ENCODE measurements around the gene CXXC5.

The CXXC5 gene

DNA sequence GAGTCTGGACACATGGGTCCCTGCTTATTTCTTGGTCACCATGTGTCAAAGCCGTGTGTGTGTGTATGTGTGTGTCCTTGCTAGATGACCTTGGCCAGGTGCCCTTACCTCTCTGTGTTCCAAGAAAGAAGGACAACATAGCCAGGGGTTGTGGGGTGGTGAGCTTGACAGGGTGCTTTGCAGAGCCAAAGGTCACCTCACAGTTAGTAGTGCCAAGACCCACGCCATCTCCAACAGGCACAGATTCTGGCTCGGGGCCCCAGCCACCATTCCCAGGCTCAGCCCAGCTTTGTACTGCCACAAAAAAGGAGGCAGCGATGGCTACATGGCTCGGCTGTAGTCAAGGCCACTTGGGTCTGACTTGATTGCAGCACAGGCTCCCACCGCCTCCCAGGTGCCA is 39.5 kb downstream of the CXXC5 start:
- Histone ChIP-seq H3K4me3 (IDR thresholded peaks at IDR 0.05; ENCODE audit: insufficient read depth, low read depth, low read length) (no peak overlapping the region), H3K27me3 (ENCODE audit: insufficient read depth, low read depth) (no peaks in the 10 kb centered on the region), H3K36me3 (ENCODE audit: insufficient read depth) (0 out of 2 replicates have a peak, but pooled peaks cover 4% of the 10 kb centered on the region), H3K79me2 (ENCODE audit: insufficient read depth, low read depth) (no peaks in the 10 kb centered on the region), H2AFZ (ENCODE audit: low read depth) (no peak overlapping the region), H3K4me2 (no peak overlapping the region), H3K9ac (no peak overlapping the region), H3K27ac (no peak overlapping the region), H3K4me1 (ENCODE audit: low read depth, poor library complexity, severe bottlenecking) (peaks cover 5% of the 10 kb centered on the region), H4K20me1 (ENCODE audit: insufficient read depth) (no peaks in the 10 kb centered on the region)
- TF ChIP-seq CTCF (conservative IDR thresholded peaks at IDR 0.05; ENCODE audit: low read depth, low read length) = no peak

- H3K9ac ChIP-seq = no peak overlapping the region
- H3K4me2 ChIP-seq = no peak overlapping the region
- peaks cover 5% of the 10 kb centered on the region for H3K4me1 ChIP-seq (ENCODE audit: low read depth, poor library complexity, severe bottlenecking)
- no peaks in the 10 kb centered on the region for H3K79me2 ChIP-seq (ENCODE audit: insufficient read depth, low read depth)
- H2AFZ ChIP-seq (ENCODE audit: low read depth) = no peak overlapping the region
- no peaks in the 10 kb centered on the region for H4K20me1 ChIP-seq (ENCODE audit: insufficient read depth)
- no peak overlapping the region for H3K4me3 ChIP-seq (IDR thresholded peaks at IDR 0.05; ENCODE audit: insufficient read depth, low read depth, low read length)
- 0 out of 2 replicates have a peak, but pooled peaks cover under 1% of the 10 kb centered on the region for H3K36me3 ChIP-seq (ENCODE audit: insufficient read depth)
- H3K27me3 ChIP-seq (ENCODE audit: insufficient read depth, low read depth) = no peaks in the 10 kb centered on the region
- TF ChIP-seq CTCF (conservative IDR thresholded peaks at IDR 0.05; ENCODE audit: low read depth, low read length) = no peak
- no peak overlapping the region for H3K27ac ChIP-seq
Observed at GRCh38 chr5:139688088-139688702, 40.0 kb downstream of the CXXC5 start.

DNA sequence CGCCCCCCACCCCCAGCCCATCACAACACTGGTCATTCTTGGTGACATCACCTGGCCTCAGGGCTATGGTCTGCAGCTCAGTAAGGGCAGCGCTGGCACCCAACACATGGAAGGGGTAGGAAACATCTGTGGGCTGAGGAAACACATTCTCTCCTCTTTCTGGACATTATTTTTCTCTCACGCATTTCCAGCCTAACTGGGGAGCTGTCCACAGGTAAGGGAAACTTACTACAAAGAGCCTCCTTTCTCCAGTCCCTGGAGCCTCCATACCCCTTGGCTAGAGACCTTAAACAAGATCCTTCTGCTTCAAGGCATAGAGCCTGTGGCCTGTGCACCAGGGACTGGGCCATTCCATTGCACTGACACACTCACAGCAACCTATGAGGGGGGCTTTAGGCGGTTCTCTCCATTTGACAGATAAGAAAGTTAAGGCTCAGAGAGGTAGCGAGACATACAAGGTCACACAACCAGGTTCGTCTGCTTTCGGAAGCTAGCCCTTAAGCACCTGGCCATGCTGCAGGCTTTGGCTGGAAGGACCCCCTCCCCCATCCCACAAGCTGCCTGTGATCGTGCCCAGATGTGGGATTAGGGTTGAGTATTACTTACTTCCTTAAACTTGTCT is 40.7 kb downstream of the CXXC5 start:
- no peak overlapping the region for H2AFZ ChIP-seq (ENCODE audit: low read depth)
- no peak overlapping the region for H3K9ac ChIP-seq
- no peak overlapping the region for H3K4me2 ChIP-seq

DNA sequence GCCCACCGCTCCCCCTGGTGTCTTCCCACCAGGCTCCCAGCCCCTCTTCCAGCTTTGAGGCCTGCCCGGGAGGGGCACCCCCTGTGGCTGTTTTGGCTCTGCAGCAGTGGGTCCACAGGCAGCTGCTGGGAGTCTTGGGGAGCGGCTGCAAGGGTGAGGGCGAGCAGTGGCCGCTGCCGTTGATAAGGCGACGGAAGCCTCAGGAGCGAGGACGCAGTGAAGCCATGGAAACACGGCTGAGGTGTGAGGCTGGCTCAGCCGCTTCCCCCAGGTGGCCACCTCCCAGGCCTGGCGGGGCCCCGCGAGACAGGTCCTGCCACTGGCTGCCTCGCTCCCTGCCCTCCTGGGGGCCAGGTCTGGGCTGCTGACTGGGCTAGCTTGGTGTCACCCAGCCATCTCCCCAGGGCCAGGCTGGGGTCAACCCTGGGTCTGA is 41.5 kb downstream of the CXXC5 start:
- Histone ChIP-seq H3K4me3 (IDR thresholded peaks at IDR 0.05; ENCODE audit: insufficient read depth, low read depth, low read length) (no peak overlapping the region), H2AFZ (ENCODE audit: low read depth) (no peak overlapping the region), H3K9ac (no peak overlapping the region), H3K4me2 (no peak overlapping the region), H3K79me2 (ENCODE audit: insufficient read depth, low read depth) (no peaks in the 10 kb centered on the region), H3K27me3 (ENCODE audit: insufficient read depth, low read depth) (no peaks in the 10 kb centered on the region), H3K27ac (no peak overlapping the region), H3K4me1 (ENCODE audit: low read depth, poor library complexity, severe bottlenecking) (peaks cover 5% of the 10 kb centered on the region), H4K20me1 (ENCODE audit: insufficient read depth) (no peaks in the 10 kb centered on the region), H3K36me3 (ENCODE audit: insufficient read depth) (no peaks in the 10 kb centered on the region)
- TF ChIP-seq CTCF (conservative IDR thresholded peaks at IDR 0.05; ENCODE audit: low read depth, low read length) = no peak

More for the DNA sequence above, 40.7 kb downstream of the CXXC5 start:
- H4K20me1 ChIP-seq (ENCODE audit: insufficient read depth) = no peaks in the 10 kb centered on the region
- no peaks in the 10 kb centered on the region for H3K36me3 ChIP-seq (ENCODE audit: insufficient read depth)
- H3K79me2 ChIP-seq (ENCODE audit: insufficient read depth, low read depth) = no peaks in the 10 kb centered on the region
- no peak overlapping the region for H3K27ac ChIP-seq
- no peak overlapping the region for H3K4me3 ChIP-seq (IDR thresholded peaks at IDR 0.05; ENCODE audit: insufficient read depth, low read depth, low read length)
- TF ChIP-seq CTCF (conservative IDR thresholded peaks at IDR 0.05; ENCODE audit: low read depth, low read length) = no peak
- H3K27me3 ChIP-seq (ENCODE audit: insufficient read depth, low read depth) = no peaks in the 10 kb centered on the region
- peaks cover 5% of the 10 kb centered on the region for H3K4me1 ChIP-seq (ENCODE audit: low read depth, poor library complexity, severe bottlenecking)

All from KMS-11 (cell line).